GM12878 (cell line): Measurements from ENCODE around the gene BTBD9. TPM values are rescaled to one million over a fixed set of nuclear protein-coding genes. Genes with fewer than 3 reads are reported as not detected.

Source experiments
- ATAC-seq: fragments of 200-7000 bp; cut with Tn5 transposase; 3 replicates; pipeline ENCODE4 v1.9.1; 2020; ENCODE audit warnings: mild to moderate bottlenecking, moderate library complexity
- BruUV-seq: library from RNA; stranded (reverse); fragments of 400-500 nt; replicated peaks from 2 replicates; lab custom pipeline; 2021; lab: Mats Ljungman, UMichigan
- CTCF ChIA-PET: fragments of 300-600 bp; sonication (Branson Sonifier 250); formaldehyde crosslinking; extraction: SDS; loops from one replicate; lab custom pipeline; 2021; ENCODE audit warnings: inconsistent platforms; lab: Yijun Ruan, JAX
- POLR2A ChIA-PET: fragments of 350-600 bp; formaldehyde crosslinking; extraction: SDS; loops from one replicate; lab custom pipeline; 2021; ENCODE audit warnings: inconsistent platforms; lab: Charles Lee
- RAD21 ChIA-PET: fragments of 300-600 bp; sonication (Branson Sonifier 250); formaldehyde crosslinking; loops from one replicate; lab custom pipeline; 2023; ENCODE audit warnings: antibody characterized with exemption; ENCODE audit not compliant: unreplicated experiment; lab: Charles Lee
- SMC1A ChIA-PET: fragments of 300-600 bp; sonication (Branson Sonifier 250); formaldehyde crosslinking; loops from one replicate; lab custom pipeline; 2023; ENCODE audit not compliant: unreplicated experiment, uncharacterized antibody; lab: Charles Lee
- DNase-seq: peaks from one replicate; pipeline ENCODE4 v3.0.0-alpha.2; 2011; ENCODE audit warnings: low read depth, low spot score
- FAIRE-seq: peaks from 3 replicates; lab custom pipeline; 2011; peaks lifted over from hg19 to GRCh38; lab: Jason Lieb, UNC
- H2AFZ ChIP-seq: 2 replicates; pipeline ENCODE4 v1.6.0; 2011; ENCODE audit warnings: low read depth, low read length, control low read depth; ENCODE audit not compliant: control insufficient read depth
- H3K27ac ChIP-seq: 2 replicates; pipeline ENCODE4 v1.5.1; 2011; ENCODE audit warnings: control low read depth; ENCODE audit not compliant: control insufficient read depth, insufficient read depth
- H3K27me3 ChIP-seq, 2 experiments: replicated peaks in 1 of 2; 2 replicates each; pipeline versions ENCODE4 v1.6.0 to v1.6.1; 2011; ENCODE audit warnings: low read length in 1 of 2; ENCODE audit not compliant: control insufficient read depth in 2 of 2, insufficient read depth in 2 of 2
- H3K36me3 ChIP-seq, 2 experiments: 2 replicates each; pipeline ENCODE4 v1.5.1; 2011; ENCODE audit warnings: low read length in 1 of 2; ENCODE audit not compliant: control insufficient read depth in 2 of 2, insufficient read depth in 2 of 2
- H3K4me1 ChIP-seq: 2 replicates; pipeline ENCODE4 v1.6.1; 2011; ENCODE audit warnings: mild to moderate bottlenecking, low read length, moderate library complexity, mixed read lengths; ENCODE audit not compliant: control insufficient read depth, insufficient read depth
- H3K4me2 ChIP-seq: 2 replicates; pipeline ENCODE4 v1.6.0; 2011; ENCODE audit warnings: control low read depth; ENCODE audit not compliant: control insufficient read depth, insufficient read depth
- H3K4me3 ChIP-seq: fragments of 200-600 bp; sonication (generic); 2 replicates; pipeline ENCODE4 v1.5.1; 2016
- H3K79me2 ChIP-seq: 2 replicates; pipeline ENCODE4 v1.6.0; 2011; ENCODE audit warnings: low read length; ENCODE audit not compliant: control insufficient read depth, insufficient read depth
- H3K9ac ChIP-seq: 2 replicates; pipeline ENCODE4 v1.8.0; 2011; ENCODE audit warnings: low read length, control low read depth, mixed read lengths; ENCODE audit not compliant: control insufficient read depth, insufficient read depth
- H3K9me3 ChIP-seq: replicated peaks from 3 replicates; pipeline ENCODE4 v1.5.1; 2011; ENCODE audit warnings: mild to moderate bottlenecking, low read length; ENCODE audit not compliant: control insufficient read depth, insufficient read depth
- H4K20me1 ChIP-seq: 2 replicates; pipeline ENCODE4 v1.6.0; 2011; ENCODE audit not compliant: control insufficient read depth, insufficient read depth
- FOXK2 ChIP-seq: fragments of 450-650 bp; IDR thresholded peaks from 2 replicates; pipeline ENCODE4 v1.6.1; 2017; ENCODE audit warnings: mild to moderate bottlenecking, moderate library complexity
- RFX5 ChIP-seq: IDR thresholded peaks from 2 replicates; pipeline ENCODE4 v1.6.1; 2011; ENCODE audit warnings: low read depth, low read length, improper control_type of control experiment
- SMAD5 ChIP-seq: IDR thresholded peaks from 2 replicates; pipeline ENCODE4 v1.6.1; 2016; ENCODE audit warnings: antibody characterized with exemption, low read depth
- ZNF274 ChIP-seq: IDR thresholded peaks from one replicate; pipeline ENCODE4 v1.8.0; 2011; ENCODE audit not compliant: insufficient read length, insufficient read depth
- WGBS: methylation state at CpG from one replicate; pipeline ENCODE4 v1.1.6; 2016; ENCODE audit warnings: low lambda C conversion rate; ENCODE audit not compliant: insufficient replicate concordance, insufficient coverage; ENCODE audit errors: missing lambda C conversion rate; 5-methylcytosine and 5-hydroxymethylcytosine counted together
- in situ Hi-C: fragments of 300-500 bp; cut with MboI; formaldehyde crosslinking; loops from 9 replicates; pipeline ENCODE4 v1.14.3; 2018; ENCODE audit warnings: mixed read lengths
- intact Hi-C: fragments of 100-400 bp; cut with micrococcal nuclease; formaldehyde crosslinking; loops from one replicate; pipeline ENCODE4 v1.14.2; 2022; ENCODE audit not compliant: unreplicated experiment
- polyA plus RNA-seq, 11 experiments: library from polyadenylated mRNA; depleted of rRNA in 4 of 11; unstranded in 6 of 11; stranded (reverse) in 5 of 11; fragments of >200 nt; fragmentation: Nextera tagmentation in 4 of 11; fragmentation: Illumina TruSeq in 1 of 11; extraction: Ambion mirVana in 4 of 11; extraction: Trizol in 1 of 11; gene quantifications; 1 replicate in 1 of 11; 2 replicates in 10 of 11; pipeline versions ENCODE4 v1.2.1 to v1.2.3, GENCODE V29; 2011 to 2016; ENCODE audit warnings: inconsistent platforms in 2 of 11, missing spikeins in 2 of 11, low read depth in 1 of 11
- total RNA-seq, 4 experiments: library from RNA; depleted of rRNA in 3 of 4; stranded (reverse); fragments of >200 nt in 3 of 4; fragmentation: Illumina TruSeq in 1 of 4; extraction: Trizol in 1 of 4; gene quantifications; 2 replicates each; pipeline versions ENCODE4 v1.2.1 to v1.2.3, GENCODE V29; 2013 to 2021
- TF ChIP-seq, protein P1 (sequence below): fragments of 150-350 bp; IDR thresholded peaks from 2 replicates; pipeline ENCODE4 v1.6.1; 2014; ENCODE audit warnings: mild to moderate bottlenecking, low read depth, low read length
- TF ChIP-seq, protein P2 (sequence below): IDR thresholded peaks from 2 replicates; pipeline ENCODE4 v1.6.1; 2012; ENCODE audit warnings: mild to moderate bottlenecking, low read depth, low read length

Gene BTBD9
- total and polyA plus RNA-seq, 10 of the 15 experiments (the other 5 are each of a cell fraction or from before 2014, with no cell fraction given) = 0.22 to 8.6 (median 4.6) TPM

DNA sequence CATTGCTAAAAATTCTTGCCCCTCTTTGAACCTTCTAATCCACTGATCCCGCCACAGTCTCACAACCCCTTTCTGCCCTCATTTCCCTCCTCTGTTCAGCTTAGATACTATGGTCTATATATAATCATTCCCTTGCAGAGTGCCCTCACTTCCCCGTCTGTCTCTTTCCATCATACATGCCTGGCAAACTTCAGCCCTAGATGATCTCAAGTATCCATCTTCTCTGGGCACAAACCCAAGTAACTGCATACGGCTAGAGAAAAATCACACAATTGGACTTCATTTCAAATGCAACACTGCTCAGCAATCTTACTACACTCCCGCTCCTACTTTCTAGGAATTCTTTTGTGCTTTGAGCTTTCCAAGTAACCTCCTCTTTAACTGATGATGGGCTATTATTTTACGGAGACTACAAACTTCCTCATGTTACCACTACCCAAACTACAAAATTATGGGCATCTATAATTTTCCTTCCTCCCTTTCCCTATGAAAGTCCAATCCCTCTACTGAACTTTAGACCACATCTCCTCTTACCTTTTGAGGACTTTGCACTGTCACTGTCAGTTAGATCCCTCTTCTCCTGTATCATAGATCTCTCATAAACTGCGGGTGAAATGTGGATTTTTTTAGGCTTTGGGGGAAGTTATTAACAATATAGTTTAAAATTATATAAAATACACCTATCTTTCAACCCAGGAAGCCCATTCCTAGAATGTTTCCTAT is 135.6 kb downstream of the BTBD9 start:
- ChIA-PET POLR2A (no interaction called here), CTCF (interaction anchor here (2.5 kb wide), 1 partner anchor 10 kb away, joined by 17 read pairs; no protein-coding TSS in a partner anchor), RAD21 (interaction anchor here (2.1 kb wide), 1 partner anchor 67 kb away, joined by 7 read pairs; no protein-coding TSS in a partner anchor), SMC1A (interaction anchor here (0.6 to 2.1 kb wide), 3 partner anchors 11 to 167 kb away, joined by 3 to 9 read pairs (median 3); no protein-coding TSS in a partner anchor)
- FAIRE-seq = no peak
- WGBS = 86% methylated on average over 6 of the region's 6 CpGs
- Histone ChIP-seq H3K79me2 (no peaks in the 10 kb centered on the region), H3K27me3 (no peaks in the 10 kb centered on the region), H3K27ac (no peak overlapping the region), H3K4me3 (no peak overlapping the region), H3K9me3 (no peaks in the 10 kb centered on the region), H3K4me2 (no peak overlapping the region), H4K20me1 (no peaks in the 10 kb centered on the region), H3K36me3 (no peaks in the 10 kb centered on the region), H3K4me1 (no peaks in the 10 kb centered on the region), H3K9ac (no peak overlapping the region), H2AFZ (no peak overlapping the region)
- no peak for ATAC-seq
- BruUV-seq = no TSS peak
- intact Hi-C loops (no loop called here), in situ Hi-C loops (no loop called here)
- TF ChIP-seq FOXK2 (no peak), RFX5 (no peak), SMAD5 (no peak), ZNF274 (no peak)
- TF ChIP-seq, protein P1, sequence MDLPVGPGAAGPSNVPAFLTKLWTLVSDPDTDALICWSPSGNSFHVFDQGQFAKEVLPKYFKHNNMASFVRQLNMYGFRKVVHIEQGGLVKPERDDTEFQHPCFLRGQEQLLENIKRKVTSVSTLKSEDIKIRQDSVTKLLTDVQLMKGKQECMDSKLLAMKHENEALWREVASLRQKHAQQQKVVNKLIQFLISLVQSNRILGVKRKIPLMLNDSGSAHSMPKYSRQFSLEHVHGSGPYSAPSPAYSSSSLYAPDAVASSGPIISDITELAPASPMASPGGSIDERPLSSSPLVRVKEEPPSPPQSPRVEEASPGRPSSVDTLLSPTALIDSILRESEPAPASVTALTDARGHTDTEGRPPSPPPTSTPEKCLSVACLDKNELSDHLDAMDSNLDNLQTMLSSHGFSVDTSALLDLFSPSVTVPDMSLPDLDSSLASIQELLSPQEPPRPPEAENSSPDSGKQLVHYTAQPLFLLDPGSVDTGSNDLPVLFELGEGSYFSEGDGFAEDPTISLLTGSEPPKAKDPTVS = no peak
- TF ChIP-seq, protein P2, sequence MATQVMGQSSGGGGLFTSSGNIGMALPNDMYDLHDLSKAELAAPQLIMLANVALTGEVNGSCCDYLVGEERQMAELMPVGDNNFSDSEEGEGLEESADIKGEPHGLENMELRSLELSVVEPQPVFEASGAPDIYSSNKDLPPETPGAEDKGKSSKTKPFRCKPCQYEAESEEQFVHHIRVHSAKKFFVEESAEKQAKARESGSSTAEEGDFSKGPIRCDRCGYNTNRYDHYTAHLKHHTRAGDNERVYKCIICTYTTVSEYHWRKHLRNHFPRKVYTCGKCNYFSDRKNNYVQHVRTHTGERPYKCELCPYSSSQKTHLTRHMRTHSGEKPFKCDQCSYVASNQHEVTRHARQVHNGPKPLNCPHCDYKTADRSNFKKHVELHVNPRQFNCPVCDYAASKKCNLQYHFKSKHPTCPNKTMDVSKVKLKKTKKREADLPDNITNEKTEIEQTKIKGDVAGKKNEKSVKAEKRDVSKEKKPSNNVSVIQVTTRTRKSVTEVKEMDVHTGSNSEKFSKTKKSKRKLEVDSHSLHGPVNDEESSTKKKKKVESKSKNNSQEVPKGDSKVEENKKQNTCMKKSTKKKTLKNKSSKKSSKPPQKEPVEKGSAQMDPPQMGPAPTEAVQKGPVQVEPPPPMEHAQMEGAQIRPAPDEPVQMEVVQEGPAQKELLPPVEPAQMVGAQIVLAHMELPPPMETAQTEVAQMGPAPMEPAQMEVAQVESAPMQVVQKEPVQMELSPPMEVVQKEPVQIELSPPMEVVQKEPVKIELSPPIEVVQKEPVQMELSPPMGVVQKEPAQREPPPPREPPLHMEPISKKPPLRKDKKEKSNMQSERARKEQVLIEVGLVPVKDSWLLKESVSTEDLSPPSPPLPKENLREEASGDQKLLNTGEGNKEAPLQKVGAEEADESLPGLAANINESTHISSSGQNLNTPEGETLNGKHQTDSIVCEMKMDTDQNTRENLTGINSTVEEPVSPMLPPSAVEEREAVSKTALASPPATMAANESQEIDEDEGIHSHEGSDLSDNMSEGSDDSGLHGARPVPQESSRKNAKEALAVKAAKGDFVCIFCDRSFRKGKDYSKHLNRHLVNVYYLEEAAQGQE = no peak
- DNase-seq = no peak
